ENCODE results near the gene RBKS.

Gene RBKS

GRCh38 chr2:27828305-27828704 is 61.9 kb downstream of the RBKS start:
- no peak for DNase-seq

GRCh38 chr2:27824401-27824800 is 65.8 kb downstream of the RBKS start:
- no peak for DNase-seq

GRCh38 chr2:27823569-27823968 is 66.6 kb downstream of the RBKS start:
- no peak for DNase-seq

DNA sequence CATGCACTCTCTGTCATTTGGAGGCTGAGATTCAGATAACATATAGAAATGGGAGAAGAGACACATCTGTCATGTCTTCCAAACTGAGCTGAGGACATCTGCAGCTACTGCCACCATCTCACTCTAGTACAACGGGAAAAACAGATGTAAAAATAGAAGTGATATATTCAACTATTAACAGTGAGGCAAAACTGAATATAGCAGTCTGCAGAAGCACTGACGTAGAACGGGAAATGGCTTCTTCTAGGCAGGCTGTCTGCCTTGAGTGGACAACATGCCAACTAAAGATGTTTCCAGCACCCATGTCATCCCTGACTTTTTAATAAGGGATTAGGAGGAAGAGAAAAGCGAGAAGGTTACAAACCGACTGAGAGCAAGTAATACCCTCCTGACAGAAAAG is 67.1 kb downstream of the RBKS start:
- DNase-seq: no peak

DNA sequence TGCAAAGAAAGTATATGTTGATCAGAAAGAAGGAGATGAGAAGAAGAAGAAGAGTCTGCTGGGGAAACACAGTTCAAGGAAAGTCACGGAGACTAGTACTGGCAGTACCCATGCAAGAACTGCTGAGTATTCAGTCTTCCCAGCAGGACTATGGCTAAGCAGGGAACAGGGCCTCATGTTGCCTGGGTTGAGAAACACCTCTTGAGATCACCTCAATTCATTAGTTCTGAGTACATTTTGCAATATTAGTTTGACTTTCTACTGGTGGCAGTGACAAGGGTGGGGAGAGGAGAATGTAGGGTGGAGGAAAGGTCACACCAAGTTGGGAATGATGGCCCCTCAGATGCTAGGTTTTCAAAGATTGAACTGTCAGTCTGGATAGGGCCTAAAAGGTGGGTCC is 68.1 kb downstream of the RBKS start:
- DNase-seq: no peak

- DNase-seq: no peak
These were observed 74.2 kb downstream of the RBKS start for GRCh38 chr2:27815860-27816438.

DNA sequence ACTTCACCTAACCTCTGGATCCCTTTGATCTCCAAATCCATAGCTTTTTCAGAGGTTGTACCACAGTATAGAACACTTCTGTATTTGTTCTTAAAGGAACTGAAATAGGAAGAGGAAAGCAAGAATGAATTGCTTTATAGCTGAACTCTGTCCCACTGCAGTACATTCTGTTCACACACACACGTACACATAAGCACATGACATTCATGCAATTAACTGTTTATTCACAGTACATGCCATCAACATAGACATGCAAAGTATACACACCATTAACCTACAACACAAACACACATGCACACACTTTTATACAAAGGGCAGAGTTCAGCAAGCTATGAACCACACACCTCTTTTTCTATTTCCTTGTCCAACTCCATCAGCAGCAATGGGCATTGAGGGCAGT is 75.4 kb downstream of the RBKS start:
- no peak for DNase-seq

GRCh38 chr2:27811768-27812167 is 78.4 kb downstream of the RBKS start:
- DNase-seq: no peak

DNA sequence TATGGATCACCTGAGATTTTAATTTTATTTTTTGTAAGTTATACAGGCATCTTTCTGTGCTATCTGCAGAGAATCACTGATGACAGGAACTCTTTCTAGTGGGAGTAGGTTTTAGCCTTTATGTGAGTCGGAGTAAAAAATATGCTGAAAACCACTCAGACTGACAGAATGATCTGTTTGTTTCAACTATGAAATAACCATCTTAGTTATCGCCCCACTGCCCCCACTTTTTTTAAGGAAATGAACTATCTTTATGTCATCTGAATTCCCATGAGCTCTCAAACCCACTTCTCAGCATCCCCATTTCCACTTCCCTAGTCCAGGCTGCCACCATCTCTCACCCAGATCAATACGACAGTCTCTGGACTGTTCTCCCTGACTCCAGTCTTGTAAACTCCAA is 79.7 kb downstream of the RBKS start:
- DNase-seq: no peak

DNA sequence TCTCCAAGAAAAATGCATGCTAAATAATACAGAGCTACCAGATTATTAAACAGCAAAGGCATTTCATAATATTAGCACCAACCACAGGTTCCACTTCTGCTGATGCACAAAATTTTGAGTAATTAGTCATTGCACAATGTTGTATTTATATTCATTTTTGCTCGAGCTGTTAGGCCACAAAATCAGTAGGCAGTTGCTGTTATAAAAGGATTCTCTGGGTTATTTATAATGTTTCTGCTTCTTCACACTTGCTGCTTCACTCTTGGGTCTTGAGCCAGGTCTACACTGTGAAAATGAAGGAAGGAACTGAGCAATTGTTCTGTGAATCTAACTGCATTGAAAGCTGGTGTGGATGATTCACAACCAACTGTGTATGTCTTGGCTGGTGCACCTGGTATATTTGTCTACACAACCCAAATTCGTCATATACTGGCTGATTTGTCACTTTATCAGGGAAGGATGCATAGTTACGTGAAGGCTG is 80.4 kb downstream of the RBKS start:
- DNase-seq: peak; percentile 72

- no peak for DNase-seq
These were observed 81.2 kb downstream of the RBKS start for GRCh38 chr2:27808984-27809383.

DNA sequence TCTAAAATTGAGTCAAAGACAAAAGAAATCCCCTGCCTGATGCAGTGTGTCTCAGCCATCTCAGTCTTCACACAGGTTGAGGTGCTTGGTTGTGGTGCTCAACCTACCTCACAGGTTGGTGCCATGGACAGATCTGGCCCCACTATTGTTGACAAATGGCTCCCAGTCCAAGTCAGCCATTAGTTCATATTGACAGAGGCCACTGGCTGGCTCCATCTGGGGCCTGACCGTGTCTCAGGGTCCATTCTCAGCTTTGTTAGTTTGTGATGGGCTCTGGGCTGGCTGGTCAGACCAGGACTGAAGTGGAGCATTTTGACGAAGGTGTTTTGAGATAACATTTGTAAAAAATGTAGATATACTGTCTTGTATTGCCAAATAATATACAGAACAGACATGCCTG is 81.8 kb downstream of the RBKS start:
- DNase-seq: no peak

DNA sequence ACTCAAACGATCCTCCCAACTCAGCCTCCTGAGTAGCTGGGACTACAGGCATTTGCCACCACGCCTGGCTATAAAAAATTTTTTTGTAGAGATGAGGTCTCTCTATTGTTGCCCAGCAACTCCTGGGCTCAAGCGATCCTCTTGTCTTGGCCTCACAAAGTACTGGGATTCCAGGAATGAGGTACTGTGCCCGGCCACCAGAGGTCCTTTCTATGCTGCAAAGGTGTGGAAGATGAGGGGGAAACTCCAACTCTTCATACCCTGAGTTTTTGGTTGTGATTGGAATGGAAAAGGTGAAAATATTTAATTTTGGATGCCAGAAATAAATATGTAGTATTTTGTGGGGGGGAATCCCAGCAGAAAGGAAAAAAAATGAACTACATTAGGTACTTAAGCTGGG is 82.7 kb downstream of the RBKS start:
- DNase-seq: peak; percentile 37

DNA sequence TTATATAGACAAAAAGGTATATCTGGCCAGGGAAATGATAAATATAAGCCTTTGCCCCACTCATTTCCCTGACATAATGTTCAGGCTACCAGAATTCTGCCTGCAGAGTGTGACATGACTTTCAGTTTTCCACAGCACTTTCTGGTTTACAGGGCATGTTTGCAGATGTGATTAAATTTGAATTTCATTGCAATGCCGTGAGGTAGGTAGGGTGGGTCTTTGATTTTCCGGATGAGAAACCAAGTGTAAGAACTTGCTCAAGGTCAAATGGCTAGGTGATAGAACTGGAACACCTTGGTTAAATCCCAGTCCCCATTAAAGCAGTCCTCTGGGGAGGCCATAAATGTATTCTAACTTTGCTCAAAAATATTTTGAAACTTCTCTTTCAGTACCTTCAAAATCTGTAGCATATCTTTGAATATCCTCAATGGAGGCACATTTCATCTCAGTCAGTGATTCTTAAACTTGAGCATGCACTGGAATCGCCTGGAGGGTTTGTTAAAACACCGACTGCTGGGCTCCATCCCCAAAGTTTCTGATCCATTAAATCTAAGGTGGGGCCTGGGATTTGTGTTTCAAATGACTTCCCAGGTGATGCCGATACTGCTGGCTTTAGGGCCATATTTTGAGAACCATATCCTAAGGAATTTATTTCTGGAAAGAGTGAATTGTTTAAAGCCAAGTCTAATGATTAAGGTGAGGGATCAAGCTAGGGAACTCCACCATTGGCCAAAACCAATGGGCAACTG is 83.7 kb downstream of the RBKS start:
- DNase-seq: no peak

DNA sequence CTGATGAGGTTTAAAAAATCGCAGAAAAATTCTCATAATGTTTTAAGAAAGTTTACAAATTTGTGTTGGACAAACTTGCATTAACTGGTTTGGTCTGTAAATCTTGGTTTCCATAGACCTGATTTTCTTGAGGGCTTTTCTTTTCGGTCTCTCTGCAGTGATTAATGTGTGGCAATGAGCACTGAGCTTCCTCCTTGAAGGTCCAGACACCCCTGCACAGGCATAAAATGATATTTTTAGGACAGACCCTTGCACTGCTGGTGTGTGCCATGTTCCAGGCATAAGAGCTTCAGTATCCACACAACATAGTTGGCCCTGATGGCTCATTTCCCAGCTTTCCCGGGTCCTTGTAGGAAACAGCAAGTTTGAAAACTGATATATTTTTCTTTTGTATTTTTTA is 85.0 kb downstream of the RBKS start:
- no peak for DNase-seq

GRCh38 chr2:27804146-27804545 is 86.0 kb downstream of the RBKS start:
- DNase-seq: peak; percentile 27

DNA sequence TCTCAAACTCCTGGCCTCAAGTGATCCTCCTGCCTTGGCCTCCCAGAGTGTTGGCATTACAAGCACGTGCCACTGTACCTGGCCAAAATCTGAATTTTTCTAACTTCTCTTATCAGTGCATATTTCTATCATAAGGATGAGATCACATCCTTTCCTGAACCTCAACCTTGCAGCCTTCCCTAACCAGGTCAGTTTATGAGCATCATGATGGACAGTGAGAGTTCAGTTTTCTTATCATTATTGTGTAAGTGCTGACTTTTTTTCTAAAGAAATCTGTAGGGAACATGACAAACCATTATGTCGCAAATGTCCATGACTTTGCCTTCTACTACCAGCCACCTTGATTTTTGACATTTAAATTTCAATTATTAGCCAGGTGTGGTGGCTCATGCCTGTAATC is 87.1 kb downstream of the RBKS start:
- peak; percentile 89 for DNase-seq

DNA sequence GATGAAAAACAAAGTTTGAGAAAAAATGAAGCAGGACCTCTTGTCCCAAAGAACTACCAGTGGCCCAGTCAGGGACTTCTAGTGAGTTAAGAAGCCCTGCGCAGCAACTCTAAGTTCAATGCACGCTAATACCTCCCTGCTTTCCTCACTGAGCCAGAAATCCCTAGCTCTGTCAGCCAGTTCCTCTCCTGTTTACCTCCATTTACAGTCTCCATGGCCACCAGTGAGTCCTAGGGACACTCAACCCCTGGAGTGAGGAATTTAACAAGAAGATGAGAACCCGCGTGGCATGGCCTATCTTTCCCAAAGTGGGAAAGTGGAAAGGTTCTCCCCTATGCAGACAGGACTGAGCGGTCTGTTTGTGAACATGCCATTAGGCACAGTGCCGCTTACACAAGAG is 87.6 kb downstream of the RBKS start:
- DNase-seq: peak; percentile 21

- DNase-seq: no peak
These were observed 89.3 kb downstream of the RBKS start for GRCh38 chr2:27800856-27801255.

- DNase-seq: no peak
These were observed 90.6 kb downstream of the RBKS start for GRCh38 chr2:27799646-27800010.

GRCh38 chr2:27798948-27799645 is 91.1 kb downstream of the RBKS start:
- DNase-seq: peak; percentile 100

- DNase-seq: no peak
These were observed 91.7 kb downstream of the RBKS start for GRCh38 chr2:27798486-27798885.

DNA sequence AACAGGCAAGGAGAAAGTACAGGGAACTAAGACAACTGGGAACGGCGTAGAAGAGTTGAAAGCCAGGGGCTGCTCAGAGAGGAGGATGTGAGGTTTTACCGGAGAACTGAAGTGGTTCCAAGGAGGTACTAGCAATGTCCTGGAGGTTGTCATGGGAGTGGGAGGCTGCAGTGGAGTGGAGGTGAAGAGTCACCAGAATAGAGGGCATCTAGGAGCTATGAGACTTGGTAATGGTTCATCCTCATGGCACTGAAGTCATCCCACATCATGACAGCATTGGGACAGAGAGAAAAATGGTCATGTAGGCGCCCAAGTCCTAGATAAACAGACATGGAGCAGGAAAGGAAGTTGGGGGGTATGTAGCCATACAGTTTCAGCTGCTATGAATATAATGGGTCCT is 92.3 kb downstream of the RBKS start:
- DNase-seq: no peak
